Adipocyte (in vitro differentiated cells): Measurements from ENCODE around the gene NPIPB6.

Experiments
- DNase-seq: peaks from one replicate; pipeline ENCODE4 v3.0.0-alpha.2; 2015; ENCODE audit warnings: low read depth
- H3K27me3 ChIP-seq: replicated peaks from 2 replicates; pipeline ENCODE4 v1.7.0; 2013; ENCODE audit warnings: mild to moderate bottlenecking, low read length, moderate library complexity; ENCODE audit not compliant: control insufficient read depth, insufficient read depth
- H3K36me3 ChIP-seq: 2 replicates; pipeline ENCODE4 v1.7.0; 2013; ENCODE audit warnings: low read length, mild to moderate bottlenecking, moderate library complexity; ENCODE audit not compliant: control insufficient read depth, insufficient read depth, severe bottlenecking
- H3K4me1 ChIP-seq: 2 replicates; pipeline ENCODE4 v1.7.0; 2013; ENCODE audit warnings: mild to moderate bottlenecking, low read length, moderate library complexity; ENCODE audit not compliant: control insufficient read depth, insufficient read depth
- H3K4me3 ChIP-seq: 2 replicates; pipeline ENCODE4 v1.7.0; 2013; ENCODE audit warnings: mild to moderate bottlenecking, low read length, moderate library complexity
- H3K9ac ChIP-seq: 2 replicates; pipeline ENCODE4 v1.7.0; 2013; ENCODE audit warnings: mild to moderate bottlenecking, low read length, moderate library complexity
- H3K9me3 ChIP-seq: 2 replicates; pipeline ENCODE4 v1.7.0; 2013; ENCODE audit warnings: mild to moderate bottlenecking, low read length, moderate library complexity; ENCODE audit not compliant: control insufficient read depth

Gene NPIPB6

DNA sequence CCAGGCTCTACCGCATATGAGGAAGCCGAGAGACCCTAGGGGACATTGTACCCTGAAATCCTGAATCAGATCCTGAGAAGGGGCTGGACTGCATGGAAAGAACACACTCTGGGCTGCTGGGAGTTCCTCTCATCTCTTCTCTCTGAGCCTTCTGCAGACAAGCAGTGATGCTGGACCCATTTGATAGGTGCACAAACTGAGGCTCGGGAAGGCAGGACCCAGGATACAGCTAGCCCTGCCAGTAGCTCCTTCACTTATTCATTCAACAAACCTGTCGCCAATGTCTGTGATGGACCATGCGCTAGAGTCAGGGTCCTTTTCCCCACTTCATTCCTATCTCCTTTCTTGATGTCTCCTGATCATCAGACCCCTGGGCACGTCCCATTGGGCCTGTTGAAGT, 69.1 kb downstream of the NPIPB6 start:
- no peak overlapping the region for H3K9ac ChIP-seq
- no peak for DNase-seq
- H3K36me3 ChIP-seq, result no peaks in the 10 kb centered on the region
- H3K27me3 ChIP-seq, result peaks cover 42% of the 10 kb centered on the region
- H3K9me3 ChIP-seq, result no peaks in the 10 kb centered on the region
- no peak overlapping the region for H3K4me3 ChIP-seq
- H3K4me1 ChIP-seq, result no peaks in the 10 kb centered on the region

DNA sequence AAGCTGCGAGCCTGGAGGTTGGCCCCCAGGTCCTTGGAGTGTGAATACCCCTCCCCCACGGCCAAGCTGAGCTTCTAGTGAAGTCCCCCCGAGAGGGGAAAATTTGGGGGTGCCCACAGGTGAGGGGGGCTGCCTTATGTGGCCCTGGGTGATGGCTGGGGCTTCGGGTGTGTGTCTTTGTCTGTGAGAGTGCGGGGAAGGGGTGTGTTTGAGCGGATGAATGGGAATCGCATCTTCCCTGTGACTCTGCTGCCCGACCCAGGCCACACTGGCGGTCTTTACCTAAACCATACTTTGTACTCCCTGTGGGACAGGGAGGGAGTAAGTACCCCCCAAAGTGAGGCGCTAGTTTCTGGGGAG, 69.7 kb downstream of the NPIPB6 start:
- Histone ChIP-seq H3K9me3 (no peaks in the 10 kb centered on the region), H3K9ac (no peak overlapping the region), H3K36me3 (no peaks in the 10 kb centered on the region), H3K4me1 (no peaks in the 10 kb centered on the region), H3K4me3 (no peak overlapping the region), H3K27me3 (peaks cover 45% of the 10 kb centered on the region)
- DNase-seq, result no peak

DNA sequence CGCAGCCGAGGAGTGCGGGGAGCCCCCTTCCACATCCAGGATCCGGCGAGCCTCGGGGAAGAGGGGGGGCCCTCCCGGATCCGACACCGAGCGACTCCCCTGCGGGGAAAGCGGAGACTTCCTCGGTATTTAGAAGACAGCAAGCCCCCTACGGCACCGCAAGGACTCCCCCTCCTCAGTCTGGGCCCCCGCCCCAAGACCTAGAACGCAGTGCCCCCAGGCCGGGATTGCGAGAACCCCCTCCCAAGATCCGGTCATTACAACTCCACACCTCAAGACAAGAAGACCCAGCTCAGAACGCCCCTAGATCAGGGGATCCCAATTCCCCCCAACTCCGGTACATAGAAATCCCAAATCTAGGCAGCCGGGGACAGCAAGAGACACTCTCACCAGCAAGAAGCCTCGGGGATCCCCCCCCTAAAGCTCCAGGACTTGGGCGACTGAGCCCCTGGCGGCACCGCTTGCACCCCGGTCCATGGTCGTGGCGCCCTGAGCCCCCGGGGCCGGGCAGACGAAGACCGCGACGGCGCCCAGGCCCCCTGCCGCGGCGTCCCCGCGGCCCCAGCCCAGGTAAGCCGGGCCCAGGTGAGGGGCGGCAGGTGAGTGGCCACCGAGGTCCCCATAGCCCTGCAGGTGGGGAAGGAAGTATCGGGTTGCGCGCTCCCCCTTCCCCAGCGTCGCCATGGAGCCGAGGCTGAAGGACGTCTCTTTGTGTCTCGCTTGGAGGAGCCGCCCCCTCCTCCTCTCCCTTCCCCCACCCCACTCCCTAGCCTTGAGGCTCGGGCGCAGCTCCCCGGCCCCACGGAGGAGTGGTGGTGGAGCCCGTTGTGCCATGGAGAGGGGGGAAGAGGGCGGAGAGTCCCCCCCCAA, 70.3 kb downstream of the NPIPB6 start:
- Histone ChIP-seq H3K27me3 (peaks cover 50% of the 10 kb centered on the region), H3K4me1 (no peaks in the 10 kb centered on the region), H3K9me3 (no peaks in the 10 kb centered on the region), H3K4me3 (no peak overlapping the region), H3K36me3 (no peaks in the 10 kb centered on the region), H3K9ac (no peak overlapping the region)
- DNase-seq, result no peak
